ENCODE data around the gene SMARCC2.
"Not testable (repeated sequence)": the region's sequence is repeated elsewhere in the genome, so short reads cannot be mapped to it uniquely, and the experiment has no call there.

The SMARCC2 gene

GRCh38 chr12:56208006-56208405, 18.7 kb upstream of the SMARCC2 start:
- DNase-seq (ENCODE audit: low spot score), result no peak

GRCh38 chr12:56206452-56207166, 17.3 kb upstream of the SMARCC2 start:
- DNase-seq (ENCODE audit: low spot score), result peak; percentile 66

DNA sequence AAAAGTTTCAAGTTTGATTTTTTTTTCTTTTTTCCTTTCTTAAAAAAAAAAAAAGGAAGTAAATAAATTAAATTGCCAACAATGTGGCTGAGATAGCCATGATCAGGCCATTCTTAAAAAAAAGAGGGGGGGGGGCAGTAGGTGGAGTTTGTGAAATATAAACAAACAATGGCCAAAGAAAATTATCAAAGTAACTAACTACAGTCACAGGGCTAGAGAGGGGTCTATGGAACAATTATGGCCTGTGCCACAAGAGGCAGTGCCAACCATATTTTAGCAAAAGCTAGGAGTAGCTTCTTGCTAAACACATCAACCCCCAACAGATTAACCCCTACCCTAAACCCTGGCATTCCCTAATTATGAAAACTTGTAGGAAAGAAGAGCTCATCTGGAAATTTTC, 16.2 kb upstream of the SMARCC2 start:
- DNase-seq (ENCODE audit: low spot score), result no peak

- no peak for DNase-seq (ENCODE audit: low spot score)
Observed at GRCh38 chr12:56204275-56204674, 15.0 kb upstream of the SMARCC2 start.

- DNase-seq (ENCODE audit: low spot score), result no peak
Observed at GRCh38 chr12:56202838-56203237, 13.6 kb upstream of the SMARCC2 start.

- no peak for DNase-seq (ENCODE audit: low spot score)
Observed at GRCh38 chr12:56202366-56202765, 13.1 kb upstream of the SMARCC2 start.

GRCh38 chr12:56198836-56199235, 9.6 kb upstream of the SMARCC2 start:
- DNase-seq (ENCODE audit: low spot score), result no peak

GRCh38 chr12:56197921-56198635, 8.8 kb upstream of the SMARCC2 start:
- no peak for DNase-seq (ENCODE audit: low spot score)

GRCh38 chr12:56196818-56197550, 7.7 kb upstream of the SMARCC2 start:
- not testable (repeated sequence) for DNase-seq (ENCODE audit: low spot score)

DNA sequence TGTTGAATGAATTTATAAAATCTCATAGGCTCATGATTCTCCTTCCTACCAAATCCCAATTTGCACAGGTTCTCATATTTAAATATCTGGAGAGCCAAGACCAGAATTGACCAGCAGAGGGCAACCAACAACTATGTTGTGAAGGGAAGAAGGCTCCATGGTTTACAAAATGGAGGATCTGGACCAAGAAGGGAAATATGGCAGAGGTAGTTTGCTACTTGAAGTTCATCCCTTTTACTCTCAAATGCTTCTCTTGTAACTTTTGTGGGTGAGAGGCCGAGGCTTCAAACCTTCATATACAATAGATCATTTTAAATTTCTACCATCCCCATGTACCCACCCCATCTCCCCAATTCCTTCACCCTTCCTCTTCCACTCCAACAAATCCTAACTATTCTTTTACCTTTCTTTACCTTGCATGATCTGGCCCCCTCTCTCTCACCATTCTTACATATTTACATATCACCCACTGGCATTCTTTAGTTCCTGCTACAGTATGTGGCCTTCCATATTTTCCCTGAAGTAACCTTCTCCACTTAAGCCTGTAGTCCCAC, 3.8 kb upstream of the SMARCC2 start:
- DNase-seq (ENCODE audit: low spot score), result peak; percentile 90

GRCh38 chr12:56192582-56192981, 3.3 kb upstream of the SMARCC2 start:
- DNase-seq (ENCODE audit: low spot score), result no peak

GRCh38 chr12:56190695-56191155, 1.4 kb upstream of the SMARCC2 start:
- DNase-seq (ENCODE audit: low spot score), result peak; percentile 28

DNA sequence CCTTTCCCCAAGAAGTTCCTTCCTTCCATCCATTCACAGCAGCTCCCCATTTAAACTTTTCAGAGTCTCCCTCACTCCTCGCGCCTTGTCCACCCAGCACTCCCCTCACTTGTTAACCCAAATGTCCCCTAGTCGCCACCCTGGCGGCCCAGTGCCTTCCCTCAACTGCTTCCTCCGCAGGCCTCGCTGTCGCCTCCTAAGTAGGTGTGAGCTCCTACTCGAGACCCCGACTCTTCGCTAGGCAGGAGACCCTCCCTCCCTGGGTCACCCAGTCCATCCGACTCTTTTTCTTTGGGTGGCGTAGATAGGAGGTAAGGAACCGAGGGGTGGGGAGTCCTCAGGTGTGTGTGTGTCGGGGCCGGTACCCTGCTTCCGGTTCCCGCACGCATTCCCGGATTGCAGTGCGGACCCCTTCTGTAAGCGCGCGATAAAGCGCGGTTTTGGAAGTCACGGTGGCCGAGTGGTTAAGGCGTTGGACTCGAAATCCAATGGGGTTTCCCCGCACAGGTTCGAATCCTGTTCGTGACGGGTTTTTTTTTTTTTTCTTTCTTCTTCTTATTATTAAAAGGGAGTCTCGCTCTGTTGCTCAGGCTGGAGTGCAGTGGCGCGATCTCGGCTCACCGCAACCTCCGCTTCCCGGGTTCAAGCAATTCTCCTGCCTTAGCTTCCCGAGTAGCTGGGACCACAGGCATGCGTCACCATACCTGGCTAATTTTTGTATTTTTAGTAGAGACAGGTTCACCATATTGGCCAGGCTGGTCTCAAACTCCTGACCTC, 823 bp upstream of the SMARCC2 start:
- DNase-seq (ENCODE audit: low spot score), result peak; percentile 88

GRCh38 chr12:56188778-56189098, 545 bp downstream of the SMARCC2 start:
- no peak for DNase-seq (ENCODE audit: low spot score)

GRCh38 chr12:56188131-56188777, 1.0 kb downstream of the SMARCC2 start:
- no peak for DNase-seq (ENCODE audit: low spot score)

DNA sequence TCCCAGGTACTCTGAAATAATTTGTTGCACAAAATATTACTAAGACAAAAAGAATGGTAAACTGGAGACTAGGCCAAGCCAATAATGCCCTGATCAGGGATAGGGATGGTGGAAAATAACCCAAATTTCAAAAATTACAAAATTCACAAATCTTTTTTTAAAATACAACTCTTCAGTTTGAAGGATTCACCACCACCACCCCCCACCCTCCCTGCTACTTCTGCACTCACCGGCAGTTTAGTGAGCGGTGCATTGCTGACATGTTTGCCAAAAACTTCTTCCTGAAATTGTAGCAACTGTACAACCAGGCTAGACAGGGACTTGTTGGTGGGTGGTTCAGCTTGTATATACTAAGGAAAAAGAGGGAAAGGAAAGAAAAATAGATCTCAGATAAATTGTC, 2.3 kb downstream of the SMARCC2 start:
- DNase-seq (ENCODE audit: low spot score), result no peak

- DNase-seq (ENCODE audit: low spot score), result no peak
Observed at GRCh38 chr12:56178347-56178746, 10.9 kb downstream of the SMARCC2 start.

DNA sequence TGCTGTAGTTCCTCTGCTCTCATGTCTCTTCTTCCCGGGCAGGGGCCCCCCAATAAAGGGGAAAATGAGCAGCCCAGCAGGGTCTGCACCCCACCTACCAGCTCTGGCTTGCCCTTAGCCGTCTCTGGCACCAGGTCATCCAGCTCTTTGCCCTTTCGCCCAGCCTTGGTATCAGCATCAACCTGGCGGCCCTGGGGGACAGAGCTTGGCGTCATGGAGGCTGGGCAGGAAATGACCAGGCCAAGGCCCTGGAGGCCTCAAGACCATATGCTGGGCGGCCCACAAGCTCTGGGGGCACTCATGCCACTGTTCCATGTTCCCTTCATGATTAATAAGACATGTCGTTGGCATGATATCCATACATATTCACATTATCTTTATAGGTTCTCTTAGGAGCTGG, 16.4 kb downstream of the SMARCC2 start:
- no peak for DNase-seq (ENCODE audit: low spot score)

GRCh38 chr12:56169229-56169759, 20.0 kb downstream of the SMARCC2 start:
- DNase-seq (ENCODE audit: low spot score), result no peak

DNA sequence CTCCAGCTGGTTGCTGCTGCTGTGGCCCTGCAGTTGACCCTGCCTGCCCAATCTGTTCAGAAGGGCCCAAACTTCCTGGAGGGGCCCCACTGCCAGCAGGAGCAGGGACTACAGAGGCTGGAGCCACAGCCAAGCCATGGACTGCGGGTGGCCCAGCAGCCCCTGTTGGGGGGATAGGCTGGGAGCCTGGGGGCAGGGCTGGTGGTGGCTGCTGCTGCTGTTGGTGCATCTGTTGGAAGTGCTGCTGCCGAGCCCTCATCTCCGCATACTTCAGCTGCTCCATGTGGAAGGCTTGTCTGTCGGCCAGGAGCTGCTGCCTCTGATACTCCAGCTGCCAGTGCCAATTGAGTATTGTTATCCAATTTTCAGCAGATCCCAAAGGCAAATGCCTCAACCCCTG, 23.9 kb downstream of the SMARCC2 start:
- DNase-seq (ENCODE audit: low spot score), result no peak

DNA sequence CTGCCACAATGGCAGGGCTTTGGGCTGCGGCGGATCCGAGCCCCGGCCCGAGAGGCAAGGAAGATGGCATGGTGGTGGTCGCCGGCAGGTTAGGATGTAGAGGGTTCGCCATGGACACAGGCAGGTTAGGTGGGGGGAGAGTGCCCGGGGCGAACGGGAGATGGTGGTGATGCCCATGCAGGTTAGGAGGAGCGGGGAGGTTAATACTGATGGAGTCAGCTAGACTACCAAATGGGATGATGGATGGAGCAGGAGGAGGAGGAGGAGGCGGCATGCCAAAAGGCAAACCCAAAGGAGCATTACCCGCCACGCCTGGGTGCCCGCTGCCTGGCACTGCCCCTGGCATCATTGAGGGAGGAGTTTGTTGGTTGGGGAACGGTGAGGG, 24.9 kb downstream of the SMARCC2 start:
- no peak for DNase-seq (ENCODE audit: low spot score)
